LNCAP (cell line): Measurements from ENCODE around the gene NAT9.

Experiments
- TF ChIP-seq, protein P1 (sequence below): fragments of 450-650 bp; IDR thresholded peaks from 2 replicates; pipeline ENCODE4 v1.5.1; 2017; ENCODE audit warnings: mild to moderate bottlenecking

The NAT9 gene

DNA sequence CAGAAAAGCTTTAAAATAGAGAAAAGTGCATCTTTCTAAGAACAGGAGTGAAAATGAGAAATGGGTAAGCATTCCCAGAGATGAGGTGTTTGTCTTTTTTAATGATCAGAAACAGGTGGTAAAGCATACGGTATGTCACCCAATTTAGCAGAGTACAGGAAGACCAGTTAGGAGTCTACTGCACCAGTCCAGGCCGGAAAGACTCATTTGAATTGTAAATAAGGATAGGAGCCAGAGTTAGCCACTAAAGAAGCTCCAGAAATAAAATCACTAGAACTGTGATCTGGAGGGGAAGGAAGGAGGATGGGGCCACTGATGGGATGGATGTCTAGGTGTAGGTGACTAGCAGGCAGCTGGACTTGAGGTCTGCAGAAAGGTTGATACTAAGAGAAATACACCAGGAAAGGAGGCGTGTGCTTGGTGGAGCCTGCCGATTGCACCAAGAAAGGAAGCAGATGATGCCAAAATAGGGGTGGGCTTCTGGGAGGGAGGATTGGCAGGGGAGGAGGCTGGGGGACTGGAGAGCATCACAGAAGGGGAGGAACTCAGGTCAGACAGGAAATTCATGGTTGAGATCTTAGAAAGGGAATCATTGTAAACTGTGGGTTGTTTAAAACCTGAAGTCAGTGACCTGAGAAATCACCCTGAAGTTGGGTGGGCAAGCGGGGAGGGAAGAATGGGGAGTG, 8.1 kb upstream of the NAT9 start:
- TF ChIP-seq, protein P1, sequence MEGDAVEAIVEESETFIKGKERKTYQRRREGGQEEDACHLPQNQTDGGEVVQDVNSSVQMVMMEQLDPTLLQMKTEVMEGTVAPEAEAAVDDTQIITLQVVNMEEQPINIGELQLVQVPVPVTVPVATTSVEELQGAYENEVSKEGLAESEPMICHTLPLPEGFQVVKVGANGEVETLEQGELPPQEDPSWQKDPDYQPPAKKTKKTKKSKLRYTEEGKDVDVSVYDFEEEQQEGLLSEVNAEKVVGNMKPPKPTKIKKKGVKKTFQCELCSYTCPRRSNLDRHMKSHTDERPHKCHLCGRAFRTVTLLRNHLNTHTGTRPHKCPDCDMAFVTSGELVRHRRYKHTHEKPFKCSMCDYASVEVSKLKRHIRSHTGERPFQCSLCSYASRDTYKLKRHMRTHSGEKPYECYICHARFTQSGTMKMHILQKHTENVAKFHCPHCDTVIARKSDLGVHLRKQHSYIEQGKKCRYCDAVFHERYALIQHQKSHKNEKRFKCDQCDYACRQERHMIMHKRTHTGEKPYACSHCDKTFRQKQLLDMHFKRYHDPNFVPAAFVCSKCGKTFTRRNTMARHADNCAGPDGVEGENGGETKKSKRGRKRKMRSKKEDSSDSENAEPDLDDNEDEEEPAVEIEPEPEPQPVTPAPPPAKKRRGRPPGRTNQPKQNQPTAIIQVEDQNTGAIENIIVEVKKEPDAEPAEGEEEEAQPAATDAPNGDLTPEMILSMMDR: no peak

DNA sequence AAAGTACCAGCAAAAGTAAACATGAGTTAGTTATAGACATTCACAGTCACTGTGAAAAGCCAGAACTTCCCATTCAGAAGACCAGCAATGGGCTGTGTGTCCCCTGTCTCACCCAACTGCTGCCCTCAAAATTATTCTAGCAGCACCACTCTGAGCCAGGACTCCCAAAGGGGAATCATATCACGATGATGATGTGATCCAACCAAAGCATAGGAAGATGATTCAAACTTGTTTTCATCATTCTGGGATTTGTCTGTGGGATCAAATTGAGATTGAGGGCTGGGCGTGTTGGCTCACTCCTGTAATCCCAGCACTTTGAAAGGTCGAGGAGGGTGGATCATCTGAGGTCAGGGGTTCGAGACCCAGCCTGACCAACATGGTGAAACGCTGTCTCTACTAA, 6.4 kb upstream of the NAT9 start:
- TF ChIP-seq, protein P1: no peak

DNA sequence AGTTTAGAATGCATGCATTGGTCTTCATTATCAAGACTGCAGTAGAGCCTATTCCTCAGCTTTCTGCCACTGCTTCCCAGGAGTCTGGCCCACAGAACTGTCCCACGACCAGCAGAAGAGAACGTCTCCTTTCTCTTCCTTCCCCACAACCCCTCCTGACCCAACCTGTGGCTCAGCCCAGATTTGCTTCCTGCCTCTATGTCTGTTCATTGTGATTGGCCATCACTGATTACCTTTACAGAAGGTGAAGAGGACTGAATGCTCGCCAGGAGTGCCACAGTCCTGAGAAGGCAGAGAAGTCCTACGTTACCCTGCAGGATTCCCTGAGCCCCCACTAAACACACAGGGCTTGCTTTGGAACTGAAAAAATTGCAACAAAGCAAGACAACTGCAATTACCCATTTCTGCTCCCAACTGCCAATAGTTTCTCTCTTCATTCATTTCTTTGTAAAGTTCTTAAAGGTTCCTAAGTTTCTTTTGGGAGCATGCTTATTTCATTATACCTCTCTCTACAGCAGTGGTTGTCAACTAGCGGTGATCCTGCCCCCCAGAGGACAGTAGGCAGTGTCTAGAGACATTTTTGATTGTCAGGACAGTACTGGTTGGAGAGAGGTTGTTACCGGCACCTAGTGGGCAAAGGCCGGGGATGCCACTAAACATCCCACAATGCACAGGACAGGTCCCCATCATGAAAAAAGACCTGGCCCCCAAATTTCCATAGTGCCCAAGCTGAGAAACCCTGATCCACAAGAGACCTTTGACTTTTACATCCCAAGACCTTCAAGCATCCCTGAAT, 4.5 kb upstream of the NAT9 start:
- TF ChIP-seq, protein P1: peak; percentile 49; the same call in 1 of the 2 replicates

DNA sequence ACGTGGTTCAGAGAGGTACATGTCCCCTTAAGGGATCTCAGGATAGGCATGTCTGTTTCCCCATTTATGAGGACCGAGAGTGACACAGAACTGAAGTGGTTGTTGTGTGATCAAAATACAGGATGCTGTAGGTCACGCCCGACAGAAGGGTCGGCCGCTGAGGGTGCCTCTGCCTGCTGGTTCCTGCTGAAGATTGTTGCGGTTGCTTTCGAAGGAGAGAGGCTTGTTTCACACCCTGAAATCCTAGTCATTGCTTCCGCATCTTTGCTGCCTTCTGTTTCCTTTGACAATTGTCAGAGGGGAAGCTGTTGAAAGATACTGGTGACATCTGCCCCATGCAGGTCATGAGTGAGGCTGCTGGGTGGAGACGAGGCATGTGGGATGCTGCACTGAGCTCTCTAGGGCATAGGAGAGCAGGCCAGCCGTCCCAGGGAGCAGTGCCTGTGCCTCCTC, 3.8 kb upstream of the NAT9 start:
- TF ChIP-seq, protein P1: no peak

GRCh38 chr17:74779501-74779900, 3.4 kb upstream of the NAT9 start:
- TF ChIP-seq, protein P1: no peak

GRCh38 chr17:74778960-74779359, 2.8 kb upstream of the NAT9 start:
- TF ChIP-seq, protein P1: no peak

DNA sequence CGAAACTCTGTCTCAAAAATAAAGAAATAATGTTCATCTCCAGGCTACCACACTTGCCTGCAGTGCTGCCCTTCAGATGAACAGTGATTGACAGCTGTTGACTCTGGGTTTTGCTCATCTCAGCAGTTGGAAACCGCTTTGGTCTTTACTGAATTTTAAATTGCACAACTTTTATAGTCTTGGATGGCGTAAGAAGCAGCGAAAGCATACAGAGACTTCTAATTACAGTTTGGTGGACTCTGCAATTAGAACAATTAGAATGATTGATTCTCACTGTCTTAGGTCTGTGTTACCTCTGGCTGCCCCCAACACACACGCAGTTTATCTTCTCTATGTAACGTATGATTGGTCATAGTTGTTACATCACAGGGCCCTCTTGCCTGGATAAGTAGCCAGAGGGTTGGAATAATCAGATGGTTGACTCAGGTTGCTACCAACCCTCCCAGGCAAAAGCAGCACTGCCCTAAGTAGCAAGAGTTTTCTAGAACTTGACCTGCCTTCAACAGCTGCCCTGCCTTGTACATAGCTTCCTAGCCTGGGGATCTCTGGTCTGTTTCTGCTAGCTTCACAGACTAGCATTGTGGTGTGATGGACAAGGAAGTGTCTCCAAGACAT, 1.9 kb upstream of the NAT9 start:
- TF ChIP-seq, protein P1: no peak
